Glomerular visceral epithelial cell (primary cell): ENCODE data around the gene DCTPP1.
"Not testable (repeated sequence)": the region's sequence is repeated elsewhere in the genome, so short reads cannot be mapped to it uniquely, and the experiment has no call there.

Source experiments
- DNase-seq: peaks from one replicate; pipeline ENCODE4 v3.0.0-alpha.2; 2016; ENCODE audit errors: extremely low spot score

DCTPP1 gene

DNA sequence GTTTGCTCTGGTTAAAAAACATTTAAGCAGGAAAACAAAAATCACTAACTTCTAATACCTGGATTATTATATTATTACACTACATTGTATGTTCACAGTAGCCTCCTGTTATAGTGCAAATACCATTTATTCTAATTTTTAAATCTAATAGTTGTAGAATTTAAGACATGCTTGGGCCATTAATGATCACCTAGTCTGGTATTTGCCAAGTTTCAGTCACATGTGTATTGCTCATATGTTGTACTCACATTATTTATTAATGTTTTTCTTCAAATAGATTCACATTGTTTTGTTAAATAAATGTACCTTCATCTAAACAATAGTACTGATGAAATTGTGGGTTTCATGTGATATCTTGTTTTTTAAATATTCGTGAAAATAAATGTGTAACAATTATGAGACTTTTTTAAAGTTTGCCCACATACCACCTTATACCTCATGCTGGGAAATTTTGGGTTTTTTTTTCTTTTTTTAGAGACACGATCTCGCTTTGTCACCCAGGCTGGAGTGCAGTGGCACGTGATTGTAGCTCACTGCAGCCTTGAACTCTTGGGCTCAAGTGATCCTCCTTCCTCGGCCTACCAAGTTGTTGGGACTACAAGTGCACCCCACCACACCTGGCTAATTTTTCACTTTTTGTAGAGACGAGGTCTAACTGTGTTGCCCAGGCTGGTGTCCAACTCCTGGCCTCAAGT, 16.6 kb downstream of the DCTPP1 start:
- DNase-seq: no peak

DNA sequence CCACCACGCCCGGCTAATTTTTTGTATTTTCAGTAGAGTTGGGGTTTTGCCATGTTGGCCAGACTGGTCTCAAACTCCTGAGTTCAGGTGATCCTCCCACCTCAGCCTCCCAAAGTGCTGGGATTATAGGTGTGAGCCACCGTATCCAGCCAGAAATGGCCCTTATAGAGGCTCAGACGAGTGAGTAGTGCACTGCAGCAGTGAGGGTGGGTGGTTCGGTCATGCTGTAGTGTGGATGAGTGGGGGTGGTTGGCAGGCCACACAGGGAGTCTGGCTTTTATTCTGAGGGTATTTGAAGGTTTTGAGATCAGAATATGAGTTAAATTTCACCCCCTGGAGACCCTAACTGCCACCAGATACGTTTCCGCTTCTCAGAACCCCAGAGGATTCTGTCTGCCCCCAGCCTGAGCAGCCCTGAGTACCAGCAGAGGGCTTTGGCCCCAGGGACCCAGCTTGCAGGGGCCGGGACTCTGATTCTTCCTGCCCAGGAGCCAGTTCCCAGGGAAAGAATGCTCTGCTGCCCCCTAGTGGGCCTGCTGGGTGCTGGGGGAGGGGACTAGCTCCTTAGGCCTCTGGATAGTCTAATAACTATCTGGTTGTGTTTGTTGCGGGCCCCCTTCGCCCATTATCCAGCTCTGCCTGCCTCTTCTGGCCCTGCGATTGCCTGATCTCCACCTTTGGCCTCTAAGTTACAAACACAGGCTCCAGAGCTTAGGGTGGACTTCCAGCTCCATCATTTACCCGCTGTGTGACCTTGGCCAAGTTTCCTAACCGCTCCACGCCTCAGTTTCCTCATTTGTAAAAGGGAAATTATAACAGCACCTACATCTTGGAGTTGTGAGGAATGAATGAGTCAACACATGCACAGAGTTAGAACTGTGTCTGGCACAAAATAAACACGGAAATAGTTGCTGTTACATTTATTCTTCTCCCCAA, 20.4 kb downstream of the DCTPP1 start:
- peak; percentile 88 for DNase-seq

GRCh38 chr16:30407804-30408534, 21.9 kb downstream of the DCTPP1 start:
- DNase-seq: no peak

DNA sequence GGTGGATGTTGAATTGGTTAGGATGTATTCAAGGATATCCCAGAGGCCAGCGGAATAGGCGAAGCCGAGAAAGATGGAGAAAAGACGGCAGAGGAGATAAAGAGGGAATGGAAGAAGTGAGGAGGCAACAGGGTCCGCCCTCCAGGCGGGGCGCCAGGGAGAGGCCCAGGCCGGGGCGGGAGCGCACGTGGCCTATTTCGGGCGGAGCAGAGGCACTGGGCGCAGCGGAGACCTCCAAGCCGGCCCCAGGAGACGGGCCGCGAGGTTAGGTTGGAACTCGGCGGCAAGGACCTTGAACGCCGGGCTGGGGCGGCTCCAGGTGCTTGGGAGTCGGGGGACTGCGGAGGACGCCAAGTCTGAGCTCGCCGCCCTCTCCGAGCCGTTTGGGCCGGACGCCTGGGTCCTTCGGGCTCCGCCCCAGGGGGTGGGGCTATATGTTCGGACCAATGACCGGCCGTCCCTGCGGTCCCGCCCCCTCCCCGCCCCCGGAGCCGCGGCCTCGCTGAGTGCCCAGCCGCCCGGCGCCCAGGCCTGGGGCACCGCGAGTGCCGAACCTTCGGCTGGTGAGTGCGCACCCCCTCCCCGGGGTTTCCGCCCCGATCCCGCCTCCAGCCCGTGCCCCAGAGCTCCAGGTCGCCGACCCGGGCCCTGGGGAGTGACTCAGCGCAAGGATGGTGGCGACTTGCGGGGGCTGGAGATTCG, 22.6 kb downstream of the DCTPP1 start, which contains the start of gene ZNF771:
TSS of gene ZNF771 (plus strand) at position 505 of the 702 bp plus-strand sequence. CDS start 448 bp downstream, outside the sequence.
- DNase-seq: peak; percentile 84

GRCh38 chr16:30406795-30407101, 23.1 kb downstream of the DCTPP1 start:
- DNase-seq: no peak

DNA sequence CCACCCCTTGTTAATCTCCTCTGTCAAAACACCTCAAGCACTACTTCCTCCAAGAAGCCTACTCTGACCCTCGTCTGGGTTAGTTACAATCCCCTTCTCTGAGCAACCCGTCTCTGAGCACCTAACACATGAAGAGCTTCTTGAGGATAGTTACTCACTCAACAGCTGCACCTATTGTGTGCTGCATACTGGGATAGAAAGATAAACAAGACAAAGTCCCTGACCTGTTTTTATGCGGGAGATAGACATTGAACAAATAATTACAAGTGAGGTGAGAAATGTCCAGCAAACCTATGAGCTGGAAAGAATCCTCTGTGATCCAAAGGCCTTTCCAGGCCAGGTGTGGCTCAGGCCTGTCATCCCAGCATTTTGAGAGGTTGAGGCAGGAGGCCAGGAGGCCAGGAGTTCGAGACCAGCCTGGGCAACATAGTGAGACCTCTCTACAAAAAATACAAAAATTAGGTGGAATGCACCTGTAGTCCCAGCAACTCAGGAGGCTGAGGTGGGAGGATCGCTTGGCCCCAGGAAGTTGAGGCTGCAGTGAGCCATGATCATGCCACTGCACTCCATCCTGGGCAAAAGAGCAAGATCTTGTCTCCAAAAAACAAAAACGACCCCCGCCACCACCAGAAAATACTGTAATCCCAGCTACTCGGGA, 27.9 kb downstream of the DCTPP1 start:
- DNase-seq: no peak

- no peak for DNase-seq
These were observed 30.2 kb downstream of the DCTPP1 start for GRCh38 chr16:30399435-30400186.

- no peak for DNase-seq
These were observed 31.0 kb downstream of the DCTPP1 start for GRCh38 chr16:30398661-30399434.

DNA sequence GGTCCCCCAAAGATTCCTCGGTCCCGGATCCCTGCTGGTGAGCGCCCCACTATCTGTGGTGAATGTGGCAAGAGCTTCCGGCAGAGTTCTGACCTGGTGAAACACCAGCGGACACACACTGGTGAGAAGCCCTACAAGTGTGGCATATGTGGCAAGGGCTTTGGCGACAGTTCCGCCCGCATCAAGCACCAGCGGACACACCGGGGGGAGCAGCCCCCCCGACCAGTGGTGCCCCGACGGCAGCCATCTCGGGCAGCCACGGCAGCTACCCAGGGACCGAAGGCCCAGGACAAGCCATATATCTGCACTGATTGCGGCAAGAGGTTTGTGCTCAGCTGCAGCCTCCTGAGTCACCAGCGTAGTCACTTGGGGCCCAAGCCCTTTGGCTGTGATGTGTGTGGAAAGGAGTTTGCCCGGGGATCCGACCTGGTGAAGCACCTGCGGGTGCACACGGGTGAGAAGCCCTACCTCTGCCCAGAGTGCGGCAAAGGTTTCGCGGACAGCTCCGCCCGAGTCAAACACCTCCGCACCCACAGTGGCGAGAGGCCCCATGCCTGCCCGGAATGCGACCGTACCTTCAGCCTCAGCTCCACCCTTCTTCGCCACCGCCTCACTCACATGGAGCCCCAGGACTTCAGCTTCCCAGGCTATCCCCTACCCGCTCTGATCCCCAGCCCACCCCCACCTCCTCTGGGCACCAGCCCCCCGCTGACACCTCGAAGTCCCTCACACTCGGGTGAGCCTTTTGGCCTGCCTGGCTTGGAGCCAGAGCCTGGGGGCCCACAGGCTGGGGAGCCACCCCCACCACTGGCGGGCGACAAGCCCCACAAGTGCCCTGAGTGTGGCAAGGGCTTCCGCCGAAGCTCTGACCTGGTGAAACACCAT, 31.8 kb downstream of the DCTPP1 start:
- no peak for DNase-seq

DNA sequence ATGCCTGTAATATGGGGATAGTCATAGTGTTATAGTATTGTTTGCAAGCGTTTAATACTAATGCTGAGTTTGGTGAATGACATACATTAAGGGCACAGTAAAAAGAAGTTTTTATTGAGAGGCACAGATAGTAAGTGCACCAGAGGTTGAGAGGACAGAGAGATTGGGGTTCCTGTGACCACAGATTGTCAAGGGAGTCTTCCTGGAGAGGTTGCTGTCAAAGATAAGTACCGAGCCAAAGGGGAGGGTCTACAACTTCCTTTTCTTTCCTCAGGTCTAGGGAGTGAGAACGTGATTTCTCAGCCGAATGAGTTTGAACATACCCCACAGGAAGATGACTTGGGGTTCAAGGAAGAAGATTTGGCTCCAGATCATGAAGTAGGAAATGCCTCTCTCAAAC, 32.8 kb downstream of the DCTPP1 start:
- no peak for DNase-seq

- not testable (repeated sequence) for DNase-seq
These were observed 33.2 kb downstream of the DCTPP1 start for GRCh38 chr16:30396627-30397026.

GRCh38 chr16:30395992-30396585, 33.7 kb downstream of the DCTPP1 start:
- no peak for DNase-seq

- DNase-seq: peak; percentile 90
These were observed 34.5 kb downstream of the DCTPP1 start, which contains the start of gene ZNF48 for GRCh38 chr16:30395155-30395991. TSS of gene ZNF48 (plus strand) at chr16:30395420. CDS start at chr16:30395795, 375 bp downstream.

DNA sequence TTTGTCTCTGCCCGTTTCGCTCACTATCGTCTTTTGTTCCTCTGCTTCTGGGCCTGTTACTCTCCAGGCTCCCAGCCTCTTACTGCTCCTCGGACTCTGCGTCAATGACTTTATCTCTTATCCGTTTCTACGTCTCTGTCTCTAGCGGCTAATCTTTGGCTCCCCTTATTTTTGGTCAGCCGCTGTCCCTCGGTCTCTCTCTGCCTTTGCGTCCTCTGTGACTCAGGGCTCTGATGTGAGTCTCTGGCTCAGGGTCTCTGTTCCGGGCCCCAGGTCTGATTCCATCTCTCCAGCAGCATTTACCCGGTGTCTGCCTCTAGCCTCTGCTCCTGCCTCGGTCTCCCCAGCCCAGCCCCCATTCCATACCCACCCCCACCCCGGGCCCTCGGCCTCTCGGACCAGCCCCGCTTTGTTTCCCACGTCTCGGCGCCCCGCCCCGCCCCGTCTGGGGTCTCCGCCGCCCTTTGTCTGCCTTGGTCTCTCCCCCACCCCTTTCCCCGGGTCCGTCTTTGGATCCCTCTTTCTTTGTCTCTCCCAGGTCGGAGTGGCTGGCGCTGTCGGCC, 35.2 kb downstream of the DCTPP1 start:
- DNase-seq: peak; percentile 15

DNA sequence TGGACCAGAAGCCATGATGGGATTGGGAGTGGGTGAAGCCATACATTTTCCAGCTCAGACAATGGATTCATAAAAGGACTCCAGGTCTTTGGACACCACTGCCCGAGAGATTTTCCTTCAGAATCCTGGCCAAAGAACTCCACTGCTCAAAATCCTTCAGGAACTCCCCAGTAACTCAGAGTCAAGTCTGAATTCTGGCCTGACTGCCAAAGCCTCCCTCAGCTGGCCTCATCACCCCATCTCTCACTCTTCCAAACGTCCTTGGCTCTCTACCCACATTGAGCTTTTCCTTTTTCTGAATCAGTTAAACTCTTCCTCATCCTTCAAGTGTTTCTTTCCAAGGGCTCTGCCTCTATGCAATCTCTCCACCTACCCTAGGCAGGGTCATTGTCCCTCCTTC, 46.3 kb downstream of the DCTPP1 start:
- no peak for DNase-seq

- DNase-seq: no peak
These were observed 47.5 kb downstream of the DCTPP1 start, which contains the start of gene SEPTIN1 for GRCh38 chr16:30382111-30382881. TSS of gene SEPTIN1 (minus strand) at chr16:30382561. CDS start at chr16:30382542, 19 bp downstream.
